Measurements from ENCODE around the gene PRUNE2. TPM values are rescaled to one million over a fixed set of nuclear protein-coding genes. Genes with fewer than 3 reads are reported as not detected.
"Not testable (repeated sequence)": the region's sequence is repeated elsewhere in the genome, so short reads cannot be mapped to it uniquely, and the experiment has no call there.

PRUNE2 gene
- total RNA-seq, 2 experiments from 2014 or later: 0.83 to 1.0 TPM

GRCh38 chr9:76751001-76751400, 154.9 kb downstream of the PRUNE2 start:
- POLR2A ChIA-PET: no interaction called here
- Mint-ChIP-seq H3K27me3 (peaks cover 3% of the 10 kb centered on the region), H3K4me1 (peaks cover 4% of the 10 kb centered on the region), H3K36me3 (ENCODE audit: low read depth) (no peaks in the 10 kb centered on the region), H3K9me3 (no peaks in the 10 kb centered on the region), H3K4me3 (no peak overlapping the region), H3K27ac (no peak overlapping the region)
- CTCF ChIA-PET: no interaction called here
- DNase-seq: no peak

- H3K36me3 Mint-ChIP-seq (ENCODE audit: low read depth): no peaks in the 10 kb centered on the region
- H3K9me3 Mint-ChIP-seq: peaks cover 12% of the 10 kb centered on the region
- ChIA-PET CTCF (no interaction called here), POLR2A (no interaction called here)
- no peak for DNase-seq
- peaks cover 8% of the 10 kb centered on the region for H3K4me1 Mint-ChIP-seq
- no peak overlapping the region for H3K4me3 Mint-ChIP-seq
- H3K27ac Mint-ChIP-seq: no peak overlapping the region
- peaks cover 3% of the 10 kb centered on the region for H3K27me3 Mint-ChIP-seq
Measured at GRCh38 chr9:76744336-76744735, 161.6 kb downstream of the PRUNE2 start.

GRCh38 chr9:76743931-76744330, 162.0 kb downstream of the PRUNE2 start:
- Mint-ChIP-seq H3K9me3 (peaks cover 12% of the 10 kb centered on the region), H3K4me1 (peaks cover 8% of the 10 kb centered on the region), H3K4me3 (no peak overlapping the region), H3K27ac (no peak overlapping the region), H3K27me3 (peaks cover 3% of the 10 kb centered on the region), H3K36me3 (ENCODE audit: low read depth) (no peaks in the 10 kb centered on the region)
- ChIA-PET CTCF (no interaction called here), POLR2A (no interaction called here)
- no peak for DNase-seq

GRCh38 chr9:76742890-76743289, 163.0 kb downstream of the PRUNE2 start:
- DNase-seq; H3K4me3 Mint-ChIP-seq; H3K36me3 Mint-ChIP-seq (ENCODE audit: low read depth); CTCF ChIA-PET; H3K27ac Mint-ChIP-seq; H3K27me3 Mint-ChIP-seq; POLR2A ChIA-PET; H3K4me1 Mint-ChIP-seq: not testable (repeated sequence)
- H3K9me3 Mint-ChIP-seq: peaks cover 12% of the 10 kb centered on the region

- H3K36me3 Mint-ChIP-seq (ENCODE audit: low read depth): no peaks in the 10 kb centered on the region
- peaks cover 8% of the 10 kb centered on the region for H3K4me1 Mint-ChIP-seq
- H3K9me3 Mint-ChIP-seq: peaks cover 12% of the 10 kb centered on the region
- H3K27me3 Mint-ChIP-seq: peaks cover 7% of the 10 kb centered on the region
- H3K27ac Mint-ChIP-seq: no peak overlapping the region
- no peak overlapping the region for H3K4me3 Mint-ChIP-seq
- ChIA-PET POLR2A (no interaction called here), CTCF (no interaction called here)
- no peak for DNase-seq
Measured at GRCh38 chr9:76741524-76741923, 164.4 kb downstream of the PRUNE2 start.

GRCh38 chr9:76738402-76738801, 167.5 kb downstream of the PRUNE2 start:
- DNase-seq: no peak
- Mint-ChIP-seq H3K36me3 (ENCODE audit: low read depth) (no peaks in the 10 kb centered on the region), H3K27me3 (peaks cover 13% of the 10 kb centered on the region), H3K4me3 (no peak overlapping the region), H3K4me1 (no peaks in the 10 kb centered on the region), H3K9me3 (peaks cover 9% of the 10 kb centered on the region), H3K27ac (no peak overlapping the region)
- POLR2A ChIA-PET: no interaction called here
- CTCF ChIA-PET: no interaction called here

GRCh38 chr9:76737154-76737902, 168.6 kb downstream of the PRUNE2 start:
- Mint-ChIP-seq H3K27ac (no peak overlapping the region), H3K4me1 (no peaks in the 10 kb centered on the region)

GRCh38 chr9:76734716-76735115, 171.2 kb downstream of the PRUNE2 start:
- Mint-ChIP-seq H3K36me3 (ENCODE audit: low read depth) (no peaks in the 10 kb centered on the region), H3K27ac (no peak overlapping the region), H3K4me3 (no peak overlapping the region), H3K4me1 (no peaks in the 10 kb centered on the region), H3K27me3 (peaks cover 22% of the 10 kb centered on the region), H3K9me3 (no peaks in the 10 kb centered on the region)
- POLR2A ChIA-PET: no interaction called here
- no peak for DNase-seq
- CTCF ChIA-PET: no interaction called here

More at GRCh38 chr9:76737154-76737902, 168.6 kb downstream of the PRUNE2 start:
- H3K4me3 Mint-ChIP-seq: no peak overlapping the region
- H3K27me3 Mint-ChIP-seq: peaks cover 18% of the 10 kb centered on the region
- ChIA-PET POLR2A (no interaction called here), CTCF (no interaction called here)
- DNase-seq: no peak
- no peaks in the 10 kb centered on the region for H3K36me3 Mint-ChIP-seq (ENCODE audit: low read depth)
- peaks cover 2% of the 10 kb centered on the region for H3K9me3 Mint-ChIP-seq

GRCh38 chr9:76733096-76733495, 172.8 kb downstream of the PRUNE2 start:
- Mint-ChIP-seq H3K27me3 (peaks cover 19% of the 10 kb centered on the region), H3K27ac (no peak overlapping the region), H3K4me1 (no peaks in the 10 kb centered on the region), H3K36me3 (ENCODE audit: low read depth) (no peaks in the 10 kb centered on the region), H3K4me3 (no peak overlapping the region), H3K9me3 (no peaks in the 10 kb centered on the region)
- DNase-seq: no peak
- ChIA-PET CTCF (no interaction called here), POLR2A (no interaction called here)

GRCh38 chr9:76732341-76732958, 173.5 kb downstream of the PRUNE2 start:
- H3K4me1 Mint-ChIP-seq: no peaks in the 10 kb centered on the region
- no peak overlapping the region for H3K27ac Mint-ChIP-seq

GRCh38 chr9:76730801-76731200, 175.1 kb downstream of the PRUNE2 start:
- no peak for DNase-seq
- no peaks in the 10 kb centered on the region for H3K4me1 Mint-ChIP-seq
- H3K4me3 Mint-ChIP-seq: no peak overlapping the region
- H3K9me3 Mint-ChIP-seq: no peaks in the 10 kb centered on the region
- ChIA-PET POLR2A (no interaction called here), CTCF (no interaction called here)
- H3K36me3 Mint-ChIP-seq (ENCODE audit: low read depth): no peaks in the 10 kb centered on the region
- peaks cover 26% of the 10 kb centered on the region for H3K27me3 Mint-ChIP-seq
- no peak overlapping the region for H3K27ac Mint-ChIP-seq

More at GRCh38 chr9:76732341-76732958, 173.5 kb downstream of the PRUNE2 start:
- ChIA-PET CTCF (no interaction called here), POLR2A (no interaction called here)
- Mint-ChIP-seq H3K9me3 (no peaks in the 10 kb centered on the region), H3K4me3 (no peak overlapping the region), H3K27me3 (peaks cover 18% of the 10 kb centered on the region), H3K36me3 (ENCODE audit: low read depth) (no peaks in the 10 kb centered on the region)
- DNase-seq: no peak

GRCh38 chr9:76729980-76730737, 175.8 kb downstream of the PRUNE2 start:
- POLR2A ChIA-PET: interaction anchor here (0.6 kb wide), 1 partner anchor 1733 kb away, joined by 6 read pairs; no protein-coding TSS in a partner anchor

GRCh38 chr9:76729116-76729515, 176.8 kb downstream of the PRUNE2 start:
- Mint-ChIP-seq H3K4me3 (no peak overlapping the region), H3K9me3 (no peaks in the 10 kb centered on the region), H3K4me1 (no peaks in the 10 kb centered on the region), H3K36me3 (ENCODE audit: low read depth) (no peaks in the 10 kb centered on the region), H3K27ac (no peak overlapping the region), H3K27me3 (peaks cover 28% of the 10 kb centered on the region)
- no peak for DNase-seq
- ChIA-PET POLR2A (interaction anchor here (0.6 kb wide), 1 partner anchor 1732 kb away, joined by 6 read pairs; no protein-coding TSS in a partner anchor), CTCF (no interaction called here)

More at GRCh38 chr9:76729980-76730737, 175.8 kb downstream of the PRUNE2 start:
- H3K4me1 Mint-ChIP-seq: no peaks in the 10 kb centered on the region
- no peak for DNase-seq
- H3K9me3 Mint-ChIP-seq: no peaks in the 10 kb centered on the region
- peaks cover 32% of the 10 kb centered on the region for H3K27me3 Mint-ChIP-seq
- no peak overlapping the region for H3K4me3 Mint-ChIP-seq
- no peak overlapping the region for H3K27ac Mint-ChIP-seq
- no peaks in the 10 kb centered on the region for H3K36me3 Mint-ChIP-seq (ENCODE audit: low read depth)
- CTCF ChIA-PET: no interaction called here

Data from activated CD4-positive, alpha-beta memory T cell treated with anti-CD3 and anti-CD28 coated beads, Interleukin-2, amount 10 ng/mL, durations not matched to agents 7 days and 5 days (primary cell).